G401 (cell line): ENCODE measurements around the gene GPR108. TPM values are rescaled to one million over a fixed set of nuclear protein-coding genes. Genes with fewer than 3 reads are reported as not detected.
A peak's percentile ranks its signal among the peaks of the same experiment; 100 is the strongest.
"Not testable (repeated sequence)": the region's sequence is repeated elsewhere in the genome, so short reads cannot be mapped to it uniquely, and the experiment has no call there.

Experiments
- DNase-seq: peaks from one replicate; pipeline ENCODE4 v3.0.0-alpha.2; 2015; ENCODE audit warnings: low spot score
- in situ Hi-C: cut with HindIII; loops from 2 replicates; pipeline ENCODE4 v1.10.0; 2016; ENCODE audit warnings: low sequenced_read_pairs, mixed read lengths
- total RNA-seq: library from RNA; depleted of rRNA; stranded (reverse); fragments of >200 nt; shearing (Covaris generic); gene quantifications from 2 replicates; pipeline ENCODE4 v1.2.3, GENCODE V29; 2014

GPR108 gene
- total RNA-seq, 1 experiment from 2014 or later: 34.7 TPM

DNA sequence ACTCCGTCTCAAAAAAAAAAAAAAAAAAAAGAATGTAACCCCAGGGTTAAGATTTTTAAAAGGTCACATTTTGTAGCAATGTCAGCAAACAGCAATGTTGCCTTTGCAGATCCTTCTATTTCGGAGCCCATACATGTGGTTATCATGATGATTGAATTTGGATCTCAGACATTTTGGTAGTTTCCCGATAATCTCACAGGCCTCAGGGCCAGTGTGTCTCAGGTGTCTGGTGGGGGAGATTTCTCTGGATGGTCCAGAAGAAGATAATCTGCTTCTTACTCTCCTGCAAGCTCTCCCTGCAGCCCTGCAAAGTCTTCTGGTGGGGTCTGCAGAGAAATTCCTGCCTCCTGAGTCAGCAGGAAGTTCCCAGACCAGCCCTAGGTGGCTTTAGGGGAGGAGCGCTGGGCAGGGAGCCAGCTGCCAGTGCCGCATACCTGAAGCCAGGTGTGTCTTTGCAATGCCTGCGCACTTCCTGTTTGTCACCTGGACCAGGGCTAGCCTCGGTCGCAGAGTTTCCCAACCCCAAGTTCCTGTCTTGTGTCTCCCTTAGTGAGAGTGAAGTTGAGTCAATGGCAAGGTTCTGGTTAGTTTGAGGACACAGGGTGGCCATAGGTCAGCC, 28.5 kb upstream of the GPR108 start:
- in situ Hi-C loops: no loop called here
- no peak for DNase-seq

DNA sequence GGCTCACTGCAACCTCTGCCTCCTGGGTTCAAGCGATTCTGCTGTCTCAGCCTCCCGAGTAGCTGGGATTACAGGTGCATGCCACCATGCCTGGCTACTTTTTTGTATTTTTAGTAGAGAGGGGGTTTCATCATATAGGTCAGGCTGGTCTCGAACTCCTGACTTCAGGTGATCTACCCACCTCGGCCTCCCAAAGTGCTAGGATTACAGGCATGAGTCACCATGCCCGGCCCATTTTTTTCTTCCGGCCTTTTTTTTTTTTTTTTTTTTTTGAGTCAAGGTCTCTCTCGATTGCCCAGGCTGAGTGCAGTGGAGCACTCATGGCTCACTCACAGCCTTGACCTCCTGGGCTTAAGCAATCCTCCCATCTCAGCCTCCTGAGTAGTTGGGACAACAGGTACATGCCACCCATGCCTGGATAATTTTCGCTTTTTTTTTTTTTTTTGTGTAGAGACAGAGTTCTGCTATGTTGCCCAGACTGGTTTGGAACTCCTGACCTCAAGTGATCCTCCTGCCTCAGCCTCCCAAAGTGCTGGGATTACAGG, 24.9 kb upstream of the GPR108 start:
- DNase-seq, in situ Hi-C loops: not testable (repeated sequence)

GRCh38 chr19:6761053-6761676, 23.8 kb upstream of the GPR108 start:
- in situ Hi-C loops: no loop called here
- no peak for DNase-seq

DNA sequence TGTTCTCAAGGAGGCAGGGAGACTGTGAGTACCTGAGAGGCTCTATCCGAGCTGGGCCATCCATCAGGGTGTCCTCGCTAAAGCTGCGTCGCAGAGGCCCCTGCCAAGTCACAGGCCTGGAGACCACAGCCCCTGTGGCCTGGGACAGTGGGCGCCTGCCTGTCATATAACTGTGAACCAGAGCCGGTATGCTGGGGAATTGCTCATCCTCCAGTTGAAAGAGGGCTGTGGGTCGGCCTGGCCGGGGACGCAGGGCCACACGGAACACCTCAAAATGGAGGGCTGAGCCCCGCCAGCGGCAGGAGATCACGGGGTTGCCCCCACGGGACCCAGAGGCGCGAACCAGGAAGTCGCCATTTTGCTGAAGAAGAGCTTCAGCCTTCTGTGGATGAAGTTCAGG, 23.2 kb upstream of the GPR108 start:
- in situ Hi-C loops: no loop called here
- DNase-seq: no peak

DNA sequence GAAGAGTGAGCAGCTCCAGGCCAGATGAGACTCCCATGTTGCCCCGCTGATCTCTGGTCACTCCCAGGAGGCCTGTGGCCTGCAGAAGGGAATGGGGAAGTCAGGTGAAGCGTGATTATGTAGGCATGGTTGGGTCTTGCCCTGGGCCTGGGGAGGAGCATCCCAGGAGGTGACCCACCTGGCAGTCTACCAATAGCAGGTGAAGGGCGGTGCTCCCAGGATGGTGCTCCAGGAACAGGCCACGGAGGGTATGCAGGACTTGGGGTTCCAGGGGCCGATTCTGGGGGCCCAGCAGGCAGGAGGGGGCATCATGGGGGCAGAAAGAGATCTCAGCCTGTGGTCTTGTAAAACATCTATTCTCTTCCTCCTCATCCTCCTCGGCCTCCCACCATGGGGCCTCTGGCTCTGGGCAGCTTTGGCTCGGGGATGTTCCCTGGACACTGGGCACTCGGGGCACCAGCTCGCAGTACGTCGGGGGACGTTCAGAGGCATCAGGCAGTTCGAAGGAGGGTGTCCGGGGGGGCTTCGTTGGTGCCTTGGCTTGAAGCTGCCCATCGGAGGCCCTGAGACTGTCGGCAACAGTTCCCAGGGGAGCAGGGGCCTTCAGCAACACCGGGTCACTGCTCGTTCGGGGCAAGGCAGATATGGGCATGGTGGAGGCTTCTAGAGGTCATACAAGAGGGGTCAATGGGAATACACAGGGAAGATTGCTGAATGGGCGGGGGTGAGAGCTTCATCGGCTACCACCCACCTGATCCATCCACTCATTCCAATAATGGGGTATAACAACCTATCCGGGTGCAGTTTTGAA, 17.5 kb upstream of the GPR108 start:
- in situ Hi-C loops: no loop called here
- DNase-seq: no peak

DNA sequence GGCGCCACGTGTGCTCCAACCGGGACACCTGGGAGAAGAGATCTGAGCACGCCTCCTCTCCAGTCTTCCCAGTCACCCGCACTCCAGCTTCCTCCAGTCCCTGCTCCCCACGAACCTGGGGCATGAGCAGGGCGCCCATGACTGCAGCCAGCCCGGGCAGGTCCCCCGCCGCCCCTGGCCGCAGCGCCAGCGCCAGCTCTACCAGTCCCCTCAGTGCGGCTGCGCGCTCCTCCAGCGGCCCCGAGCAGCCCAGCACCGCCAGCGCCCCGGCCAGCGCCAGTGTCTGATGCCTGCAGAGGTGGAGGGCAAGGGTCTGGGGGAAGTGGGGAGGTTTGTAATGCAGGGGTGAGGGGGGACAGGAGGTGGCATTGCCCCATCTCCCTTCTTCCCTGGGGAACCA, 16.8 kb upstream of the GPR108 start:
- no peak for DNase-seq

GRCh38 chr19:6753178-6754031, 16.0 kb upstream of the GPR108 start:
- peak; percentile 57 for DNase-seq
- in situ Hi-C loops: no loop called here

More for the DNA sequence above, 16.8 kb upstream of the GPR108 start:
- in situ Hi-C loops: no loop called here

- in situ Hi-C loops: no loop called here
- DNase-seq: no peak
Observed at GRCh38 chr19:6752256-6753177, 15.1 kb upstream of the GPR108 start.

DNA sequence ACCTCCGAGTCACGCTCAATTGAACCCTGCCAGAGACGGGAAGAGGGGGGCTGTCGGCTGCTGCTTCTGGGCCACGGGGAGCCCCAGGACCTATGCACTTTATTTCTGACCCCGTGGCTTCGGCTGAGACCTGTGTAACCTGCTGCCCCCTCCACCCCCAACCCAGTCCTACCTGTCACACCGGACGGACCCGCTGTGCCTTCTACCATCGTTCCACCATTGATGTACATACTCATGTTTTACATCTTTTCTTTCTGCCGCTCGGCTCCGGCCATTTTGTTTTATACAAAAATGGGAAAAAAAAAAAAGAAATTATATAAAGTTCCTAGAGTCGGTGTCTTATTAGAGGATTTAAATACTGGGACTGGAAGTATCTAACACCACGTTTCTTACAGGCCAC, 13.8 kb upstream of the GPR108 start:
- in situ Hi-C loops: no loop called here
- no peak for DNase-seq

GRCh38 chr19:6750062-6750461, 12.7 kb upstream of the GPR108 start:
- in situ Hi-C loops: no loop called here
- no peak for DNase-seq

GRCh38 chr19:6748543-6748942, 11.2 kb upstream of the GPR108 start:
- in situ Hi-C loops, DNase-seq: not testable (repeated sequence)

GRCh38 chr19:6745965-6746364, 8.6 kb upstream of the GPR108 start:
- no peak for DNase-seq
- in situ Hi-C loops: no loop called here

GRCh38 chr19:6744381-6745301, 7.3 kb upstream of the GPR108 start:
- in situ Hi-C loops: no loop called here
- no peak for DNase-seq

DNA sequence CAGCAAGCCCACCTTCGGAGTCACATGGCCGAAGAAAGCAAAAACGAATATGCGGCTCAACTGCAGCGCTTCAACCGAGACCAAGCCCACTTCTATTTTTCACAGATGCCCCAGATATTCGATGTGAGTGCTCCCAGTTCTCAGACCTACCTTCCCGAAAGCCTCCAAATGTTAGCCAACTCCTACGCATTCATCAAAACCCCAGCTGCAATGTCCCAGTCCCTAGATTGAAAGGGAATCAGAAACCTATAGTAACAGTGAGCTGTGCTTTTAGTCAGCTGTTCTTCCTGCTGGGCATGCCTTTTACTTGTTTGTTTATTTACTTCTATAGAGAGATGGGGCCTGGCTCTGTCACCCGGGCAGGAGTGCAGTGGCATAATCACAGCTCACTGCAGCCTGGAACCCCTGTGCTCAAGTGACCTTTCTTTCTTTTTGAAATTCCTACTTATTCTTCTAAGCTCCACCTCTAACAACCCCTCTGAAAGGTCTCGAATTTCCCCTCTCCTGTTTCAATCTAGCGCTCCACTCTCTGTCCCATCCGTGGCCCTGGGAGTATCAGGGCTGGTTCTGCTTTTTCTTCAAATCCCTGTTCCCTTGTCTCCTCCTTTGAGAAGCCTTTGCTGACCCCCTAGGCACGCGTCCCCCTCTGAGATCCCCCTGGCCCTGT, 6.5 kb upstream of the GPR108 start:
- in situ Hi-C loops: no loop called here
- no peak for DNase-seq

GRCh38 chr19:6743066-6743465, 5.7 kb upstream of the GPR108 start:
- in situ Hi-C loops: no loop called here

GRCh38 chr19:6740589-6741343, 3.4 kb upstream of the GPR108 start:
- DNase-seq: no peak
- in situ Hi-C loops: no loop called here

More at GRCh38 chr19:6743066-6743465, 5.7 kb upstream of the GPR108 start:
- DNase-seq: no peak
